Esophagus muscularis mucosa (tissue), 4 donors: Measurements from ENCODE around the gene TNS1. TPM values are rescaled to one million over a fixed set of nuclear protein-coding genes. Genes with fewer than 3 reads are reported as not detected.
A peak's percentile ranks its signal among the peaks of the same experiment; 100 is the strongest.

Source experiments
- DNase-seq: peaks from one replicate; pipeline ENCODE4 v3.0.0-alpha.2; 2017; ENCODE audit errors: extremely low spot score
- H3K27ac ChIP-seq, 4 donors: fragments of 200-600 bp; sonication (generic); replicated peaks in 1 of 4; 1 replicate in 3 of 4; 2 replicates in 1 of 4; pipeline ENCODE4 v1.5.1; 2016 to 2019; ENCODE audit warnings: mild to moderate bottlenecking in 1 of 4
- H3K27me3 ChIP-seq, 4 donors: fragments of 200-600 bp; sonication (generic); one replicate each; pipeline versions ENCODE4 v1.5.1 to v1.6.0; 2016 to 2019
- H3K36me3 ChIP-seq, 4 donors: fragments of 200-600 bp; sonication (generic); one replicate each; pipeline ENCODE4 v1.5.1; 2016 to 2019
- H3K4me1 ChIP-seq, 4 donors: fragments of 200-600 bp; sonication (generic); one replicate each; pipeline ENCODE4 v1.5.1; 2016 to 2019
- H3K4me3 ChIP-seq, 4 donors: fragments of 200-600 bp; sonication (generic); 1 replicate in 2 of 4; 2 replicates in 2 of 4; pipeline ENCODE4 v1.5.1; 2016 to 2019; ENCODE audit warnings: mild to moderate bottlenecking in 4 of 4, moderate library complexity in 1 of 4
- H3K9me3 ChIP-seq, 4 donors: fragments of 200-600 bp; sonication (generic); 1 replicate in 3 of 4; 2 replicates in 1 of 4; pipeline ENCODE4 v1.5.1; 2016 to 2019
- EP300 ChIP-seq: sonication (generic); formaldehyde crosslinking; IDR thresholded peaks from one replicate; pipeline ENCODE4 v1.6.1; 2017; ENCODE audit warnings: antibody characterized with exemption
- POLR2A ChIP-seq: fragments of 450-650 bp; IDR thresholded peaks from one replicate; pipeline ENCODE4 v1.6.1; 2017; ENCODE audit warnings: antibody characterized with exemption, moderate library complexity, mild to moderate bottlenecking, low read depth
- POLR2AphosphoS5 ChIP-seq, 2 donors: sonication (generic); formaldehyde crosslinking; IDR thresholded peaks; one replicate each; pipeline ENCODE4 v1.6.1; 2017; ENCODE audit warnings: antibody characterized with exemption in 2 of 2
- WGBS: methylation state at CpG from one replicate; pipeline ENCODE4 v1.1.5; 2018; 5-methylcytosine and 5-hydroxymethylcytosine counted together
- intact Hi-C: fragments of 100-400 bp; cut with DNase I; formaldehyde crosslinking; loops from one replicate; pipeline ENCODE4 v1.15.1; 2023
- total RNA-seq, 4 donors: library from RNA; depleted of rRNA; stranded (reverse); fragments of >200 nt; gene quantifications; one replicate each; pipeline versions ENCODE4 v1.1.0 to v1.2.1, GENCODE V29; 2016
- TF ChIP-seq, protein P1 (sequence below), 3 experiments: fragments of 200-600 bp in 2 of 3; fragments of 450-650 bp in 1 of 3; sonication (generic) in 2 of 3; IDR thresholded peaks; one replicate each; pipeline ENCODE4 v1.5.1; 2017 to 2019; ENCODE audit warnings: antibody characterized with exemption in 3 of 3, mild to moderate bottlenecking in 2 of 3, moderate library complexity in 1 of 3

The TNS1 gene
- total RNA-seq, 4 donors from 2014 or later, result 1,001 to 2,170 (median 1,411) TPM

DNA sequence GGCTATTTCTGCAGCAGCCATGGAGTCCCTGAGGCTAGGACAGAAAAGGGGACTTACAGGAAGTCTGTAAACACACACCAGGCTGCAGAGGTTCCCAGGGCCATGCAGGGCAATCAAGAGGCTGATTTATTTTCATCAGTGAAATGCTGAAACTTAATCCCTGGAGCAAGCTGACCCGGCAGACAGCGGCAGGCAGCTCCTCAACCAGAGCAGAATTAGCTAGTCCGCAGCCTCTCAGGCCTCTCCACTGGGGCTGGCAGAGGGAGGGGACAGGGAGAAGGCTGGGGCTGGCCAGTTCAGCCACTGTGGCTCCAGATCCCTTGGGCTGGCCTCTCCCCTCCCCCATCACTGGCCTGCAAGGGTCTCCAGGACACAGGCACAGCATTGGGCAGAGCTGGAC lies 136.3 kb downstream of the TNS1 start:
- peaks cover 87 to 100% (median 99%) of the 10 kb centered on the region in 4 donors for H3K36me3 ChIP-seq
- H3K4me3 ChIP-seq, result no peak overlapping the region
- no CpG with 5 or more reads among the region's 3 CpGs for WGBS
- no peaks in the 10 kb centered on the region for H3K27me3 ChIP-seq
- TF ChIP-seq POLR2A (no peak), POLR2AphosphoS5 (IDR thresholded peaks at IDR 0.05) (no peak), EP300 (no peak)
- TF ChIP-seq, protein P1, sequence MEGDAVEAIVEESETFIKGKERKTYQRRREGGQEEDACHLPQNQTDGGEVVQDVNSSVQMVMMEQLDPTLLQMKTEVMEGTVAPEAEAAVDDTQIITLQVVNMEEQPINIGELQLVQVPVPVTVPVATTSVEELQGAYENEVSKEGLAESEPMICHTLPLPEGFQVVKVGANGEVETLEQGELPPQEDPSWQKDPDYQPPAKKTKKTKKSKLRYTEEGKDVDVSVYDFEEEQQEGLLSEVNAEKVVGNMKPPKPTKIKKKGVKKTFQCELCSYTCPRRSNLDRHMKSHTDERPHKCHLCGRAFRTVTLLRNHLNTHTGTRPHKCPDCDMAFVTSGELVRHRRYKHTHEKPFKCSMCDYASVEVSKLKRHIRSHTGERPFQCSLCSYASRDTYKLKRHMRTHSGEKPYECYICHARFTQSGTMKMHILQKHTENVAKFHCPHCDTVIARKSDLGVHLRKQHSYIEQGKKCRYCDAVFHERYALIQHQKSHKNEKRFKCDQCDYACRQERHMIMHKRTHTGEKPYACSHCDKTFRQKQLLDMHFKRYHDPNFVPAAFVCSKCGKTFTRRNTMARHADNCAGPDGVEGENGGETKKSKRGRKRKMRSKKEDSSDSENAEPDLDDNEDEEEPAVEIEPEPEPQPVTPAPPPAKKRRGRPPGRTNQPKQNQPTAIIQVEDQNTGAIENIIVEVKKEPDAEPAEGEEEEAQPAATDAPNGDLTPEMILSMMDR (IDR thresholded peaks at IDR 0.05), result no peak
- peaks cover 50 to 100% (median 96%) of the 10 kb centered on the region in 4 donors for H3K4me1 ChIP-seq
- intact Hi-C loops, result no loop called here
- peak overlapping the region; percentile 0 to 56 (median 22) for H3K27ac ChIP-seq
- DNase-seq, result no peak
- H3K9me3 ChIP-seq, result no peaks in the 10 kb centered on the region

DNA sequence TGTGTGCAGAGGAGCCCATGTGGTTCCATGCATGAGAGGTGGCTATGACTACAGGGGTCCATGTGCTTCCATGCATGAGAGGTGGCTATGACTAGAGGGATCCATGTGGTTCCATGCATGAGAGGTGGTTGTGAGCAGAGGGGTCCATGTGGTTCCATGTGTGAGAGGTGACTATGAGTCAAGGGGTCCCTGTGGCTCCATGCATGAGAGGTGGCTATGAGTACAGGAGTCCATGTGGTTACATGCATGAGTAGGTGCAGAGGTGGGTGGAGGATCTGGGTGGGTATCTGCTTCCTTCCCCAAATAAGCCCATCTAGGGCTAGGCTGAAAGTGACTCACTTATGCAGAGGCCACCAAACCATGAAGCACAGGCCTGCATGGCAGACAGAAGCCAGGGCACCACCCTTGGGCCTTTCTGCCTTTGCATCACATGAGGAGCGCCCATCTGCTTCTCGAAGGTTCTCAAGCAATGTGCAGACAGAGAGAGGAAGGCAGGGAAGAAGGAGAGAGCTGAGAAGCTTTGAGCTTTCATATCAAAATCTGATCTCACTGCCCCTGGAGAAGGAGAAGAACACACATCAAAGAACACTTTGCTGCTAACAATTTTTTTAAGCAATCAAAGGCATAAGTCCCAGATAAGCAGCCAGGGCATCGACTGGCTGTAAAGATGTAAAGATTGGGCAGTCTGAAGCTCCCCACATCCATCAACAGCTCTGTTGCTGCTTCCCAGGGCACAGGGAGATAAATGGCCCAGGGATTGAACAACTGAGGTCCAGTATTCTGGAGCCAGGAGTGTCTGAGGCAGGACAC lies 137.6 kb downstream of the TNS1 start:
- TF ChIP-seq POLR2AphosphoS5 (IDR thresholded peaks at IDR 0.05), result peak in 1 of 2 donors; percentile 18
- TF ChIP-seq POLR2A, result no peak
- intact Hi-C loops, result no loop called here
- 49% methylated on average over 3 of the region's 3 CpGs for WGBS
- Histone ChIP-seq H3K36me3 (peaks cover 83 to 100% (median 99%) of the 10 kb centered on the region in 4 donors), H3K4me3 (no peak overlapping the region), H3K9me3 (no peaks in the 10 kb centered on the region), H3K27me3 (no peaks in the 10 kb centered on the region), H3K4me1 (peaks cover 52 to 100% (median 96%) of the 10 kb centered on the region in 4 donors), H3K27ac (peak overlapping the region in 2 of 4 donors; percentile 28 to 90)
- no peak for DNase-seq

DNA sequence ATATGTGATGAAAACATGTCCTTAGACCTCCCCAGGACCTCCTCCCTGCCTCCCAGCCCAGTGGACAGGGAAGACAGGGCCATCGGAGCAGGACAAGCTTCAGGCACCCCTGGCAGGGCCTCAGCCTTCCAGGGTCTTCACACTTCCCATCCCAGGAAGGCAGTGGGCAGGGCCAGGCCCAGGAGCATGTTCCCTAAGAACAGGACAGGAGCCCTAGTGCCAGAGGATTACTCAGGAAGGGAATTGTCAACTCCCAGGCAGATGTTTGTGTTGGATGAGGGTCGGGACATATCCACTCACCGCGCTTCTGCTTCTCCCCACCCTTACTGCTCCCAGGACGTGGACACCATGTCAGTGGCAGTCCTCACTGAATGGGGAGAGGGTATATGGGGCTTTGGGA lies 138.9 kb downstream of the TNS1 start:
- Histone ChIP-seq H3K4me3 (no peak overlapping the region), H3K27ac (peak overlapping the region; percentile 66 to 90 (median 86)), H3K27me3 (no peaks in the 10 kb centered on the region), H3K4me1 (peaks cover 65 to 100% (median 96%) of the 10 kb centered on the region in 4 donors), H3K36me3 (peaks cover 83 to 100% (median 98%) of the 10 kb centered on the region in 4 donors), H3K9me3 (no peaks in the 10 kb centered on the region)
- TF ChIP-seq POLR2A (no peak), EP300 (no peak), POLR2AphosphoS5 (IDR thresholded peaks at IDR 0.05) (peak; percentile 33 to 47)
- 50% methylated on average over 4 of the region's 5 CpGs for WGBS
- no peak for DNase-seq
- intact Hi-C loops, result no loop called here

DNA sequence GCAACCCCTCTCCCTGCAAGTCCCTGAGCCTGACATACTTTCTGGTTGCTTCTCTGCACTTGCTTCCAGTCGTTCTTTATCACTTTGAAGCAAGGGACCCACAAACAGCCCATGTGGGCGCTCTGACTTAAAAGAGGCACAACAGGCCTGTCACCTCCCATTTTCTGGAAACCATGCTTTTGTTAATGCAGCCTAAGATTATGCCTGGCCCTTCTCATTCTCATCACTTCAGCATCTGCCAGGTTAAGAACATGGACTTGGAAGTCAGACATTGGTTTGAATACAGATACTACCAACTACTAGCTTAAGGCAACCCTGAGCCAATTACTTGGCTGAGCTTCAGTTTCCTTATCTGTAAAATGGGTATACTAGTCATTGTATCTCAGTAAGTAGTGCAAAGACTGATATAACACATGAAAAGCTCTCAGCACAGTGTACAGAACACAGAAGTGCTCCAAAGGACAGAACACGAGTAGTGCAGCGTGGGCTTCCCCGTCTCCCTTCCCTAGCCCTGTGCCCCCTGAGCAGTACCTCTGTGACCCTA lies 141.4 kb downstream of the TNS1 start:
- H3K4me3 ChIP-seq, result no peak overlapping the region
- peaks cover 79 to 100% (median 100%) of the 10 kb centered on the region in 4 donors for H3K4me1 ChIP-seq
- no peak for TF ChIP-seq POLR2AphosphoS5 (IDR thresholded peaks at IDR 0.05)
- TF ChIP-seq, protein P1 (IDR thresholded peaks at IDR 0.05), result no peak
- TF ChIP-seq POLR2A, result no peak
- no peak for TF ChIP-seq EP300
- intact Hi-C loops, result no loop called here
- H3K27me3 ChIP-seq, result no peaks in the 10 kb centered on the region
- 74% methylated on average over 5 of the region's 5 CpGs for WGBS
- no peaks in the 10 kb centered on the region for H3K9me3 ChIP-seq
- H3K36me3 ChIP-seq, result peaks cover 66 to 96% (median 85%) of the 10 kb centered on the region in 4 donors
- H3K27ac ChIP-seq, result peak overlapping the region; percentile 23 to 90 (median 86)
- no peak for DNase-seq

DNA sequence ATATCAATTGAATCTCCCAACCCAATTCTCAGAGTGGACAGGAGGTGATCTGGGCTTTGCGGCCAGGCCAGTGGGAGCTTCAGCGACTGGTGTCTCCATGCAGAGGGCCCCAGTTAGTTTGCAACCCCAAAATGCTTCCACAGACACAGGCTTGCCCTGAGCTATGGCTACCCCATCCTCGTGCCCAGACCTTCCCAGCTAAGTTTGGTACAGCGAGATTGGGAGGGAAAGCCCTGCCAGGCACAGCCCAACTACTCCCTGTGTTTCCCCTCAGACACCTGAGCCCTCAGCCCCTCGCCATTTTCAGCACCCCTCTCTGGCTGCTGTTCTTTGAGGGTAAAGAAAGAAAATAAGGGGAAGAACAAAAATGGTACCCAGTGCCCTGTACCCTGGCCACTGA lies 142.9 kb downstream of the TNS1 start:
- intact Hi-C loops, result no loop called here
- peaks cover 82 to 100% (median 100%) of the 10 kb centered on the region in 4 donors for H3K4me1 ChIP-seq
- H3K27ac ChIP-seq, result peak overlapping the region; percentile 83 to 90 (median 88)
- no peak overlapping the region for H3K4me3 ChIP-seq
- no peak for DNase-seq
- H3K9me3 ChIP-seq, result no peaks in the 10 kb centered on the region
- H3K36me3 ChIP-seq, result peaks cover 61 to 96% (median 85%) of the 10 kb centered on the region in 4 donors
- TF ChIP-seq POLR2A (no peak), POLR2AphosphoS5 (IDR thresholded peaks at IDR 0.05) (no peak), EP300 (no peak)
- TF ChIP-seq, protein P1 (IDR thresholded peaks at IDR 0.05), result no peak
- WGBS, result 81% methylated on average over 5 of the region's 5 CpGs
- H3K27me3 ChIP-seq, result no peaks in the 10 kb centered on the region
